GM18520 (cell line): ENCODE results near the gene ACP5.
"Not testable (repeated sequence)": the region's sequence is repeated elsewhere in the genome, so short reads cannot be mapped to it uniquely, and the experiment has no call there.

Experiments used
- ATAC-seq: cut with Tn5 transposase; IDR thresholded peaks from one replicate; pipeline ENCODE4 v1.9.1; 2021; ENCODE audit not compliant: unreplicated experiment

The ACP5 gene

DNA sequence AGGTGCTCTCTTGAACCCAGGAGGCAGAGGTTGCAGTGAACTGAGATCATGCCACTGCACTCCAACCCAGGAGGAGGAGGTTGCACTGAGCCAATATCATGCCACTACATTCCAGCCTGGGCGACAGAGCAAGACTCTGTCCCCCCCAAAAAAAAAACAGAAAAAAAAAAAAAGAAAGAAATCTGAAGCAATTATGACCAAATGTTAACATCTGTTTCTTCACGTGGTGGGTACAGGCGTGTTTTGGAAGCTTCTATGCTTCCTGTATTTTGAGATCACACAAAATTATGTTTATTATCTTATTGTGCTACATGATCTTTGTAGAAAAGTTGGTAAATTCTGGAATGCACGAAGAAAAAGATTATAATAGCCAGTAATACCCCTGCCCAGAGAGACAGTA is 2.7 kb upstream of the ACP5 start:
- no peak for ATAC-seq

DNA sequence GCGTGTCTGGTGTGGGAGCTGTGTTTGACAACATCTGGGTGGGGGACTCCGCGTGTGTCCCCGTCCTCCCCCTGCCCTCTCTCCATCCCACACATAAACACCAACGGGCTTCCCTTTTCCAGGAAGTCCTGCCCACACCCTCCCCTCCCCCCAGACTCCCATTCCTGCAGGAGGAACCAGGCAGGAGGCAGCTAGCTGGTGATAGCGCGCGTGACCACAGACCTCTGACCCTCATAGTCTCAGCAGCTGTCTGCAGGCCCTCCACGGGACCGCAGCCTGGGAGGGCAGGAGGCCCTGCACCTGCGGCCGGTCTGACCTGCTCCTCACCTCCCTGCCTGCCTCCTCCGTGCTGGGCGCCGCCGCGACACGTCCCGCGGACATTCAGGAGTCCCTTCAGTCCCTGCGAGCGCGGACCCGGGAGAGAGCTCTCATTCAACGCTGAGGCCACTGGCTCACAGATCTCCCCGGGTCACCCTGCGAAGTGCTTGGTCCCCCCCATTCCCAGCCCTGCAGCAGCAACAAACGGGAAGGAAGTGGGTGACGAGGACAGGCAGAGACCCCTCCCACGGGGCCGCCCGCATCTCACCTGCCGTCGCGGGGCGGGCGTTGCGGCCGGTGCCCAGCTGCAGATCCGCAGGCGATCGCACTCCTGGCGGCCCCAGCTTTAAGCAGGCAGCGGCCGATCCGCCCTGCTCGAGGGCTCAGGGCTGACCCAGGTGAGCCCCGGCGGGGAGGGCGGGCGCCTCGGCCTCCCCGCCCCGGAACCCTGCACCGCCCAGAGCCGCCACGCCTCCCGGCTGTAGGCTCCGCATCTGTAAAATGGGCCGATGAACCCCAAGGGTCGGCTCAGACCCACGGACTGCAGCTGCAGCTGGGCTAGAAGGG is 1.1 kb upstream of the ACP5 start:
- ATAC-seq, result no peak

DNA sequence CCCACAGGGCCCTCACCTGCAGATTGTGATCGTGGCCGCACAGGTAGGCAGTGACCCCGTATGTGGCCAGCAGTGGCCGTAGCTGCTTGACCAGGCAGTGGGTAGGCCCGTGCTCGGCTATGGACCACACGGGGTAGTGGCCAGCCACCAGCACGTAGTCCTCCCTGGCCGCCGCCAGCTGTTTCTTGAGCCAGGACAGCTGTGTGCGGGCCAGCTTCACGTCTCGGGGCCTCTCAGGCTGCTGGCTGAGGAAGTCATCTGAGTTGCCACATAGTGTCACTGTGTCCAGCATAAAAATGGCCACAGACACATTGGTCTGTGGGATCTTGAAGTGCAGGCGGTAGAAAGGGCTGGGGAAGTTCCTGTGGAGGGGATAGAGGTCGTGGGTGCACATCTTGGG is 1.2 kb downstream of the ACP5 start:
- no peak for ATAC-seq

DNA sequence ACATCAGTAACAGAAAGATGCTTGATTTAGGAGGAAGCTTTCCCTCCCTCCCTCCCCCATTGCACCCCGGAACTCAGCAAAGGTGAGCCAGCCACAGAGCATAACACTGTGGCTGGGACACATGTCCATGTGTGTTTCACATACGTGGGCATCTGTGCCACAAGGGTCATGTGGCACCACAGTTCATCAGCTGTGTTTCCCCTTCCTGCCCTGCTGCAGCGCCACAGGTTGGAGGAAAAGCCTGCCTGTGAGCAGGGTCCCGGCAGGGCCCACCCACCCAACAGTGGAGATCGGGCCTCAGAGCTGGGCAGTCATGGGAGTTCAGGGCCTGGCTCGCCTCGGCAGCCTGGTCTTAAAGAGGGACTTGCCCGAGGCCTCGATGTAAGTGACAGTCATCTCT is 2.8 kb downstream of the ACP5 start:
- peak; percentile 34 for ATAC-seq

DNA sequence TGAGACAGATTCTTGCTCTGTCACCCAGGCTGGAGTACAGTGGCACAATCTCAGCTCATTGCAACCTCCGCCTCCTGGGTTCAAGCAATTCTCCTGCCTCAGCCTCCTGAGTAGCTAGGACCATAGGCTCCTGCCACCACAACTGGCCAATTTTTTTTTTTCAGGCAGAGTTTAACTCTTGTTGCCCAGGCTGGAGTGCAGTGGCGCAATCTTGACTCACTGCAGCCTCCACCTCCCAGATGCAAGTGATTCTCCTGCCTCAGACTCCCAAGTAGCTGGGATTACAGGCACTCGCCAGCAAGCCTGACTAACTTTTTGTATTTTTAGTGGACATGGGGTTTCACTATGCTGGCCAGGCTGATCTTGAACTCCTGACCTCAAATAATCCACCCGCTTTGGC is 3.7 kb downstream of the ACP5 start:
- not testable (repeated sequence) for ATAC-seq

DNA sequence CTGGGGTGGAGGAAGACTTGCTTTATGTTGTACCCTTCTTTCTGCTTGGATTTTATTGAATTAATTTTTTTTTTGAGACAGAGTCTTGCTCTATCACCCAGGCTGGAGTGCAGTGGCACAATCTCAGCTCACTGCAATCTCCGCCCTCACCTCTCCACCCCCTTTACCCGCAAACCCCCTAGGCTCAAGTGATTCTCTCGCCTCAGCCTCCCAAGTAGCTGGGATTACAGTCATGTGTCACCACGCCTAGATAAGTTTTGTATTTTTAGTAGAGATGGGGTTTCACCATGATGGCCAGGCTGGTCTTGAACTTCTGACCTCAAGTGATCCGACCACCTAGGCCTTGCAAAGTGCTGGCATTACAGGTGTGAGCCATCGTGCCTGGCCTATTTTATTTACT is 4.1 kb downstream of the ACP5 start:
- not testable (repeated sequence) for ATAC-seq

DNA sequence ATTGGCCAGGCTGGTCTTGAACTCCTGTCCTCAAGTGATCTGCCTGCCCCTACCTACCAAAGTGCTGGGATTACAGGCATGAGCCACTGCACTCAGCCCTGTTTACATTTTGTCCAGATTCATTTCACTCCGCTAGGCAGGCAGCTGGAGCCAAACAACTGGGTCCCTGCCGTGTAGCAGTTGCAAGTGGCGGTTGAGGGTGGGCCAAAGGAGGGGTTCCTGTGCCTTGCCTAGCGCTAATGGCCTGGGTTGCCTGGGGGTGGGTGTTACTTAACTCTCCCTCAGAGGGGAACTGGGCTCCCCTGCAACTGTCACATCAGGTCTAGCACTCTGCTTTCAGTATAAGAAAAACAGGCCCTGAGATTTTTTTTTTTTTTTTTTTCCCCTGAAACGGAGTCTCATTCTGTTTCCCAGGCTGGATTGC is 7.4 kb downstream of the ACP5 start:
- no peak for ATAC-seq

DNA sequence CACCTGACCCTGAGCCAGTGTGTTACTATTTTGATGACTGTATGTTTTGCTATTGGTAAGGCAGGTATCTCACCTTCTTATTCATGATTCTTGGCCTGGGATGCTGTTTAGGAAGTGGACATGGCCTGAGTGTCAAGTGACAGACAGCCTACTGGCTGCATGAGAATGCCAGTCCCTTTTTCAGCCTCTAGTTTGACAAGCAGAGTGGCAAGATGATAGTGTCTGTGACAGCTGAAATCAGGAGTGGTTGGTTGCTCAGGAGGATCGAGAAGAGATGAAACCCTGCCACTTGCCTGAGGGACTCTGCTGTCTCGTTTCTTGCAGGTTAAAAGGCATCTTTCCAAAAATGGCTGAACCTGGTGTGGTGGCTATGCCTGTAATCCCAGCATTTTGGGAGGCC is 11.3 kb downstream of the ACP5 start:
- no peak for ATAC-seq

DNA sequence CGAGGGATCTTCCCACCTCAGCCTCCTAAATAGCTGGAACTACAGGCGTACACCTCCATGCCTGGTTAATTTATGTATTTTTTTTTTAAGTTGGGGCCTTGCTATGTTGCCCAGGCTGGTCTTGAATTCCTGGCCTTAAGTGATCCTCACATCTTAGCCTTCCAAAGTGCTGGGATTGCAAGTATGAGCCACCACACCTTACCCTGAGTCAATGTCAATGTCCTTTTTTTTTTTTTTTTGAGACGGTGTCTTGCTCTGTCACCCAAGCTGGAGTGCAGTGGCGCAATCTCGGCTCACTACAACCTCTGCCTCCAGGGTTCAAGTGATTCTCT is 11.8 kb downstream of the ACP5 start:
- not testable (repeated sequence) for ATAC-seq

DNA sequence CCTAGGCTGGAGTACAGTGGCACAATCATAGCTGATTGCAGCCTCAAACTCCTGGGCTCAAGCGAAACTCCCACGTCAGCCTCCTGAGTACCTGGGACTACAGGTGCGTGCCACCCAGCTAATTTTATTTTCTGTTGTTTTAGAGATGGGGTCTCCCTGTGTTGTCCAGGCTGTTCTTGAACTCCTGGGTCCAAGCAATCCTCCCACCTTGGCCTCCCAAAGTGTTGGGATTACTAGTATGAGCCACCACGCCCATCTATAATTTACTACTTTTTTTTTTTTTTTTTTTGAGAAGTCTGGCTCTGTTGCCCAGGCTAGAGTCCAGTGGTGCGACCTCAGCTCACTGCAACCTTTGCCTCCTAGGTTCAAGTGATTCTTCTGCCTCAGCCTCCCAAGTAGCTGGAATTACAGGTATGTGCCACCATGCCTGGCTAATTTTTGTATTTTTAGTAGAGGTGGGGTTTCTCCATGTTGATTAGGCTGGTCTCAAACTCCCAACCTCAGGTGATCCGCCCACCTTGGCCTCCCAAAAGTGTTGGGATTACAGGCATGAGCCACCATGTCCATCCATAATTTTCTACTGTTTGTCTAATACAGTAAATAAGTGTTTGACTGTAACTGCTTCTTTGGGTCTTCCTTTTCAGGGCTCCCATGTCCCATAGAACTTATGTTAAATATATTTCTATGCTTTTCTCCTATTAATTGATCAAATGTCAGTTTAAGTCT is 13.2 kb downstream of the ACP5 start:
- not testable (repeated sequence) for ATAC-seq

DNA sequence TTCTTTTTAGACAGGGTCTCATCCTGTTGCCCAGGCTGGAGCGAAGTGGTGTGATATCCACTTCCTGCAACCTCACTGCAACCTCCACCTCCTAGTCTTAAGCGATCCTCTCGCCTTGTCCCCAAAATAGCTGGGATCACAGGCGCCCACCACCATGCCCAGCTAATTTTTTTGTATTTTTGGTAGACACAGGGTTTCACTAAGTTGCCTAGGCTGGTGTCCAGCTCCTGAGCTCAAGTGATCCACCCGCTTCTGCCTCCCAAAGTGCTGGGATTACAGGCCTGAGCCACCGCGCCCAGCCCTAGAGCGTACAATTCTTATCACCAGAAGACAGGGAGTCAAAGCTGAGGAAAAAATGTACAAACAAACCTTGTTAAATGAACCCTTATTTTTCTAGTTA is 13.9 kb downstream of the ACP5 start:
- no peak for ATAC-seq

DNA sequence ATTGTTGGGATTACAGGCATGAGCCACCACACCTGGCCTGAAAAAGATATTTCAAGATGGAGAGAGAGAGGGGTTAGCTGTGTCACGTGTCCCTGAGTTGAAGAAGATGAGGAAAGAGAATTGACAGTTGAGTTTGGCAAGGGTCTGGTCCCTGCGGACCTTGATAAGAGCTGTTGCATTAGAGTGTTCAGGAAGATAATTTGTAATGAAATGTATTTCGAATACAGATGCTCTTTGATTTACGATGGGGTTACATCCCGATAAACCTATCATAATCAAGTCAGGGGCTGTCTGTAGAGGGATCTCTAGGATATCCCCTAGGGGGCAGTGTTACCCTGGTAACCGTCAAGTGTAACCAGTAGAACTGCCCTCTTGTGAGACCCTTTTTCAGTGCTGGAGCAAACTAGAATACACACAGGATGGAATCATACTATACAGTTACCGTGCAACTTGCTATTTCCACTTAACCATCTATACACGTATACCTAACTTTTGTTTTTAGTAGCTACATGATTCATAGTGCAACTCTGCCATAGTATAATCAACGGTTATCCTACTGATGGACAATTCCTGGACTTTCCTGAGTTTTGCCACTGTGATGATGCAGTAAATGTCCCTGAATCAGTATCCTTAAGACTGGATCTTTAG is 16.9 kb downstream of the ACP5 start:
- peak; percentile 34 for ATAC-seq

DNA sequence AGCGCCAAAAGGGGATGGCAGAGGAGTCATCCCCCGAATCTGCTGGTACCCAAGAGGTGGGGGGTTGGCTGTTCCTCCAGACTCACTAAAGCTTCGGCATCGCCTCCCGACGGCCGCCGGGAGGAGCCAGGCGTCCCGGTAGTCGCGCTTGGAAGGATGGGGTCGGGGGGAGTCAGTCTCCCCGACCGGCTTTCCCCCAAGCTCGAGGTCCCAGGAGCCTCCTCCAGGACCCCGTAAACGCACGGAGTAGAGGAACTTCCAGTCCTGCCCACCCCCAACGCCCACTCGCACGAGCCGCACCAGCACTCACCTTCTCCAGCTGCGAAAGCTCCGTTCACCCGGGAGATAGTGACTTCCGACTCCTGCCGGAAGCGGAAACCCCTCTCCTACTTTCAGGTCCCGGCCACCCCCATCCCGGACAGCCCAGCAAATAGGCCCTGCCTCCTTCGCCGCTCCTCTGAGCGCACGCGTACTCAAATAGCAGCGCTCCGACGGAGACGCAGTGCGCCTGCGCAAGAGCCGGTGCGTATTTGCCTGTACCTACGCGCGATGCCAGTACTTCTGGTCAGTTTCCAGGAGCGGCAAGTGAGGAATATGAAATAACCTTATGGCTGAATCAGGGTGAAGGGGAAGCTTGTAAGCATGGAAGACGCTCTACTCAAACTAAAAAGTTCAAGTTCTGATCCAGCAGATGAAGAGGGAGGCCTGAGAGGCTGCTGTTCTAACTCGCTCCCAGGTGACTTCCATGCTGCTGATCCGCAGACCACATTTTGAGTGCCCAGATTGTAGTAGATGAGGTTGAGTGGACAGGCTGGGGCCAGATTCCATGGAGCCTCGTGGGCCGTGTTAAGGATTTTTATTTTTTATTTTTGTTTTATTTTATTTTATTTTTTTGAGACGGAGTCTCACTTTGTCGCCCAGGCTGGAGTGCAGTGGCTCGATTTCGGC is 18.3 kb downstream of the ACP5 start, which contains the start of gene ELOF1:
TSS of gene ELOF1 (minus strand) at position 350 of the 948 bp plus-strand sequence. CDS start 4,883 bp downstream, outside the sequence.
- peak; percentile 85 for ATAC-seq

DNA sequence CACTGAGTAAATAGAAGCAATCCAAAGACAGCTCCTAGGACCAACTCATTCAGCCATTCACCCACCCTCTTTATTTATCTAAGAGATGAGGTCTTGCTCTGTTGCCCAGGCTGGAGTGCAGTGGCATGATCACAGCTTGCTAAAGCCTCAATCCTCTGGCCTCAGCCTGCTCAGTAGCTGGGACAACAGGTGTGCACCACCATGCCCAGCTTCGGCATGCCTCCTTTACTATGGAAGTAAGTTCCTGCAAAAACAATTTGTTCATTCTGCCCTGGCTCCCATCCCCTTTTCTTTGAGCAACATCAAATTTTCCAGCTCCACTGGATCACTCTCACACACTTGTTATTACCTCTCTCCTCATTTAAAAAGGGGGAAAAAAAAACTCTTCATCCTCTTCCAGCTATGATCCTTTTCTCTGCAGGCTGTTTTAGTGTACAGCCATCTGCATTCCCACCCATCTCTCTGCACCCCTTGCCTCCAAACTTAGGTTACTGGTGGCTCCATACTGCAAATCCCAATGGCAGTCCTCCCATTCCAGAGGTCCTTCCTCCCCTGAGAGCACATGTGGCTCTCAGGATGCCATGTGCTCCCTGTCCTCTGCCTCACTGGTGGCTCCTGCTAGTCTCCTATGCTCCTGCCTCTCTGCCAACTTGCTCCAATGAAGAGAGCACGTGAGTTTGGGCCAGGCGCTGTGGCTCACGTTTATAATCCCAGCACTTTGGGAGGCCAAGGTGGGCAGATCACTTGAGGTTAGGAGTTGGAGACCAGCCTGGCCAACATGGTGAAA is 20.6 kb downstream of the ACP5 start:
- ATAC-seq, result no peak

DNA sequence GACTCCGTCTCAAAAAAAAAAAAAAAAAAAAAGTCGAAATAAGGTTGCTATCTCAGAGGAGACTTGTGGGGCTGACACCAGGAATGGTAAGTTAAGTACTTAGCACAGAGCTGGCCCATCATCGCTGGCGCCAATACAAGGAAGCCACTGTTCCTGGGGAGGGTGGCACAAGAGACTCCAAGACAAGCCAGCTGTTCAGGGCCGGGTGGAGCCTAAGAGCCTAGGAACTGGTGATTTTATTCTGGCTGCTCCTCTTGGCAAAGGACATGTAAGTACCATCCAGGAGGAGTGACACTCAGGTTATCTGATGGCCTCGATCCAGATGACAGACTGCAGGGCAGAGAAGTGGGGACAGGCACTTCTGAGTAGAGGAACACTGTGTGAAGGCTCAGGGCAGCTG is 22.2 kb downstream of the ACP5 start:
- no peak for ATAC-seq

DNA sequence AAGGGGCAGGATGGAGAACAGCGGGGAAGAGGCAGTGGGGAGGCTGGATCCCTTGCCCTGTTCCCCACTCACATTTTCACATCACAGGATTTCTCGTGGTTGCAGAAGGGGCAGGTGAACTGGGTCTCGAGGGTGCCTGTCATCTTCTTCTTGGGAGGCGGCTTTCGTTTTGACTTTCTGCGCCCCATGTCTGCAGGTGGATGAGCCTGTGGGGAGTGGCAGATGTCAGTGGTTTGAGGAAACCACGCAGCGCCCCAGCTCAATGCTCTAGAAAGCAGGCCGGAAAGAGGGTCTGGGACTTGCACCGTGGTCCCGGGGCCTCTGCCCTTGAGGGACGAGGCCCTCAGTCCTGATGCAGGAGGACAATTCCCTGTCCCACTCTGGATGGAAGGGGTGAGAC is 23.3 kb downstream of the ACP5 start:
- no peak for ATAC-seq

DNA sequence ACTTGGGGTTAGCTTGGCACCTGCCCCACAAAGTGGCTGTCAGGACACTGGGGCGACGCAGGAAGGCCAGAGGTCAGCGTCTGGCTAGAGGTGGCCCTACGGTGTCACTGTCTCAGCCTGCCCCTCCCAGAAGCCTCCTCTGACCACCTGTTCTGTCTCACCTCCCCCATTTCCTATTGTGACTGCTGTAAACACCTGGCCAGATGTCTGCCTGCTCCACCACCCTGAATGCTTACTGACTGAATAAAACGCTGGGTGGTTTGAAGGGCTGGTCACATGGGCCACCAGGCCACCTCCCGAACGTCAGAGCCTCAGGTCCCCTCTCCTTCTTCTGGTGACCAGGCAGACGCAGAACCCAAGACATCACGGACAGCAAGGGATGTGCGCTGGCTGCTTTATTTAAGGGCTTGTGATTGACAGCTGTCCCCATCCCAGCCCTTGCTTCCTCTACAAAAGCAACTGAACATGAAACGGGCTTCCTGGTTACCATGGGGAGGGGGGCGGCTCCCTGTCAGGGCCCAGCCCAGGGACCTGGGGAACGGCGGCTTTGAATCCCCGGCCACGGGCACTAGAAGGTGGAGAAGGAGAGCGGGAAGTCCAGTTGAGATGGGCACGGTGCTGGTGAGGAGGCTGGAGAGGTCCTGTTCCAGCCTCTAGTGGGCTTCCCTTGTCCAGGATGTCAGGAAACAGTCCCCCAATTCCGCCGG is 24.6 kb downstream of the ACP5 start:
- ATAC-seq, result no peak

DNA sequence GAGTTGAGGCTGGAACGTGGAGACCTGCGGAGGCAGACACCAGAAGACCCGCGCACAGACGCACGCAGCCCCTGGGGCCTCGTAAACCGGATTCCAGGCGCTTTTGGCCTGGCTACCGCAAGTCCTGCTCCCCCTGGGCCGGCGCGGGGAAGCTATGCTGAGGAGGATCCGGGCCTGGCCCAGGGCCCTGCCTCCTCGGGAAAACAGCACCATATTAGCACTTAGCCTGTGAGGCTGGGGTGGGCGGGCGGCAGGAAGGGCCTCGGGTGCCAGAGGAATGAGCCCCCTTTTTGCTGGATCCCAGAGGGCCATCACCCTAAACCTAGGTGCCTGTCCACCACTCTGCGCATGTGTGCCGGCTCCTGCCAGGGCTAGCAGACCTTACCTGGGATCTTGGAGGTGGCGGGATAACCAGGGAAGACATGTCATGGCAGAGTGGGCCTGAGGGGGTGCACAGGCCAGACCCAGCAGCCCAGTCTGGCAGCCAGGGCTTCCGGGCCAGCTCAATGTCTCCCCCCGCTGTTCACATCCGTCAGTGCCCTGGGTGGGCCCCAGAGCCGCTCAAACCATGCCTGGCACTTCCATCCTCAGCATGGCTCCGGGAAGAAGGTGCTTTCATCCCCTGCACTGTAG is 25.7 kb downstream of the ACP5 start:
- ATAC-seq, result no peak

DNA sequence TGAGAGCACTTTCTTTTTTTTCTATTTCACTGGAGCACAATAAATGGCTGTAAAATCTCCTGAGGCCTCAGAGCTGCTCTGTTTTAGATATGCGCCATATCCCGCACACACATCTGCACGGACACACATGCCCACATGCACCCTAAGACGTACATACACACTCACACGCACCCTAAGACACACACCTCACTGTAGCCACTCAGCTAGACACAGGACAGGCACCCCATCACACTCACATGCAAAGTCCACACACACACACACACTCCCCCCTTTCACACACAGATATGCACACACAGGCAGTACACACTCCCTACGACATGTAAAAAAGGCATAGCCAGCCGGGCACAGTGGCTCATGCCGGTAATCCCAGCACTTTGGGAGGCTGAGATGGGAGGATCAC is 27.2 kb downstream of the ACP5 start:
- ATAC-seq, result no peak
